Measurements from ENCODE around the gene IL20RB. TPM values are rescaled to one million over a fixed set of nuclear protein-coding genes. Genes with fewer than 3 reads are reported as not detected.

IL20RB gene
- total RNA-seq, 1 experiment from 2014 or later = 6.9 TPM

DNA sequence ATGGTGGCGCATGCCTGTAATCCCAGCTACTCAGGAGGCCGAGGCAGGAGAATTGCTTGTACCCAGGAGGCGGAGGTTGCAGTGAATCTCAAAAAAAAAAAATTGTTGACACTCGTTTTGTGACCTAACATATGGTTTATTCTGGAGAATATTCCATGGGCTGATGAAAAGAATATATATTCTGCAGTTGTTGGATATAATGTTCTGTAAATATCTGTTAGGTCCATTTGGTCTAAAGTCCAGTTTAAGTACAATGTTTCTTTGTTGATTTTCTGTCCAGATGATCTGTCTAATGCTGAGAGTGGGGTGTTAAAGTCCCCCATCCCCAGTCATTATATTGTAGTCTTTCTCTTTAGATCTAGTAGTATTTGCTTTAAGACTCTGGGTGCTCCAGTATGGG is 15.6 kb downstream of the IL20RB start:
- Histone ChIP-seq H3K36me3 (ENCODE audit: control insufficient read depth, insufficient read depth, low read length) (no peaks in the 10 kb centered on the region), H3K27me3 (replicated peaks; ENCODE audit: control insufficient read depth, insufficient read depth, low read length) (no peaks in the 10 kb centered on the region), H3K4me3 (ENCODE audit: low read depth, low read length) (no peak overlapping the region), H3K9me3 (peaks cover 20% of the 10 kb centered on the region; the same call in 1 of the 2 replicates), H3K4me1 (no peaks in the 10 kb centered on the region)
- Mint-ChIP-seq H3K27me3 (ENCODE audit: insufficient read depth, unreplicated experiment) (no peaks in the 10 kb centered on the region), H3K27ac (ENCODE audit: unreplicated experiment) (no peak overlapping the region), H3K4me1 (ENCODE audit: low read depth, unreplicated experiment) (peaks cover 7% of the 10 kb centered on the region), H3K36me3 (ENCODE audit: insufficient read depth, unreplicated experiment) (peaks cover 10% of the 10 kb centered on the region), H3K9me3 (ENCODE audit: unreplicated experiment) (peaks cover 33% of the 10 kb centered on the region), H3K4me3 (ENCODE audit: unreplicated experiment) (no peak overlapping the region)
- TF ChIP-seq, protein P1, sequence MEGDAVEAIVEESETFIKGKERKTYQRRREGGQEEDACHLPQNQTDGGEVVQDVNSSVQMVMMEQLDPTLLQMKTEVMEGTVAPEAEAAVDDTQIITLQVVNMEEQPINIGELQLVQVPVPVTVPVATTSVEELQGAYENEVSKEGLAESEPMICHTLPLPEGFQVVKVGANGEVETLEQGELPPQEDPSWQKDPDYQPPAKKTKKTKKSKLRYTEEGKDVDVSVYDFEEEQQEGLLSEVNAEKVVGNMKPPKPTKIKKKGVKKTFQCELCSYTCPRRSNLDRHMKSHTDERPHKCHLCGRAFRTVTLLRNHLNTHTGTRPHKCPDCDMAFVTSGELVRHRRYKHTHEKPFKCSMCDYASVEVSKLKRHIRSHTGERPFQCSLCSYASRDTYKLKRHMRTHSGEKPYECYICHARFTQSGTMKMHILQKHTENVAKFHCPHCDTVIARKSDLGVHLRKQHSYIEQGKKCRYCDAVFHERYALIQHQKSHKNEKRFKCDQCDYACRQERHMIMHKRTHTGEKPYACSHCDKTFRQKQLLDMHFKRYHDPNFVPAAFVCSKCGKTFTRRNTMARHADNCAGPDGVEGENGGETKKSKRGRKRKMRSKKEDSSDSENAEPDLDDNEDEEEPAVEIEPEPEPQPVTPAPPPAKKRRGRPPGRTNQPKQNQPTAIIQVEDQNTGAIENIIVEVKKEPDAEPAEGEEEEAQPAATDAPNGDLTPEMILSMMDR (IDR thresholded peaks at IDR 0.05; ENCODE audit: insufficient read depth in 1 of 2, low read depth in 1 of 2, low read length in 1 of 2, severe bottlenecking in 1 of 2, unreplicated experiment in 1 of 2) = no peak
- CTCF ChIA-PET = no interaction called here
- DNase-seq = no peak
- BruUV-seq (replicated peaks) = no TSS peak
- intact Hi-C loops (cut with micrococcal nuclease; ENCODE audit: unreplicated experiment) = no loop called here
- POLR2A ChIA-PET = no interaction called here

DNA sequence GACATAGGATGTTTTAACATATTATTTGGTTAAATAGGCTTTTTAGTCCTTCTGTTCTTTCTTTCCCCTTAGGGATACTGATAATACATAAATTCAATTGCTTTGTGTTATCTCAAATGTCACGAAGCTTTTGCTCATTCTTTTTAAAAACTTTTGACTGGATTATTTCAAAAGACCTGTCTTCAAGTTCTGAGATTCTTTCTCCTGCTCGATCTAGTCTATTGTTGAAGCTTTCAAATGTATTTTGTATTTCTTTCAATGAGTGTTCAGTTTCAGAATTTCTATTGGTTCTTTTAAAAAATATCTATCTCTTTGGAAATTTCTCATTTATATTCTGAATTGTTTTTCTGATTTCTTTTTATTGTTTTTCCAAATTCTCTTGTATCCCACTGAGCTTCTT is 16.9 kb downstream of the IL20RB start:
- Mint-ChIP-seq H3K4me3 (ENCODE audit: unreplicated experiment) (no peak overlapping the region), H3K27ac (ENCODE audit: unreplicated experiment) (no peak overlapping the region), H3K9me3 (ENCODE audit: unreplicated experiment) (peaks cover 33% of the 10 kb centered on the region), H3K27me3 (ENCODE audit: insufficient read depth, unreplicated experiment) (no peaks in the 10 kb centered on the region), H3K4me1 (ENCODE audit: low read depth, unreplicated experiment) (peaks cover 7% of the 10 kb centered on the region), H3K36me3 (ENCODE audit: insufficient read depth, unreplicated experiment) (peaks cover 10% of the 10 kb centered on the region)
- no peaks in the 10 kb centered on the region for H3K4me1 ChIP-seq
- no peaks in the 10 kb centered on the region for H3K27me3 ChIP-seq (replicated peaks; ENCODE audit: control insufficient read depth, insufficient read depth, low read length)
- TF ChIP-seq, protein P1 (IDR thresholded peaks at IDR 0.05; ENCODE audit: insufficient read depth in 1 of 2, low read depth in 1 of 2, low read length in 1 of 2, severe bottlenecking in 1 of 2, unreplicated experiment in 1 of 2) = no peak
- intact Hi-C loops (cut with micrococcal nuclease; ENCODE audit: unreplicated experiment) = no loop called here
- H3K36me3 ChIP-seq (ENCODE audit: control insufficient read depth, insufficient read depth, low read length) = no peaks in the 10 kb centered on the region
- ChIA-PET CTCF (no interaction called here), POLR2A (no interaction called here)
- DNase-seq = no peak
- H3K4me3 ChIP-seq (ENCODE audit: low read depth, low read length) = no peak overlapping the region
- peaks cover 20% of the 10 kb centered on the region; the same call in 1 of the 2 replicates for H3K9me3 ChIP-seq
- no TSS peak for BruUV-seq (replicated peaks)

DNA sequence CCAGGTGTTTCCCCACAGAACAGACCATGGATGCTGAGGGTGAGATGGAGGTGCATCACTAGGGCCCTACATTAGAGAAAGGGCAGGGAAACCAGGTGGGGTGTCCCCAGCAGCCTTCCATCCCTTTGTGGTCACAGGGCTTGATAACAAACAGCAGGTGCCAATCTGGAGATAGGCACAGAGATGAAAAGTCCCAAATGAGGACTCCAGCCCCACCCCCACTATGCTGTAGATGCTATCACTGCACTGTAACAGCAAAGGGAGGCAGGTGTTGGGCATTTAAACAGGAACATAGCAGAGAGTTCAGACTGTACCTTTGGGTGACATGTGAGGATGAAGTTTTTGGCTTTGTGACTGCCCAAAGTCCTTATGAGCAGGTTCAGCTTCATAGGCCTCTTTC is 21.4 kb downstream of the IL20RB start:
- Histone ChIP-seq H3K4me1 (no peaks in the 10 kb centered on the region), H3K36me3 (ENCODE audit: control insufficient read depth, insufficient read depth, low read length) (no peaks in the 10 kb centered on the region), H3K27me3 (replicated peaks; ENCODE audit: control insufficient read depth, insufficient read depth, low read length) (no peaks in the 10 kb centered on the region), H3K4me3 (ENCODE audit: low read depth, low read length) (no peak overlapping the region), H3K9me3 (peaks cover 9% of the 10 kb centered on the region; the same call in 1 of the 2 replicates)
- no TSS peak for BruUV-seq (replicated peaks)
- H3K36me3 Mint-ChIP-seq (ENCODE audit: insufficient read depth, unreplicated experiment) = peaks cover 19% of the 10 kb centered on the region
- H3K4me3 Mint-ChIP-seq (ENCODE audit: unreplicated experiment) = no peak overlapping the region
- no peak overlapping the region for H3K27ac Mint-ChIP-seq (ENCODE audit: unreplicated experiment)
- intact Hi-C loops (cut with micrococcal nuclease; ENCODE audit: unreplicated experiment) = no loop called here
- H3K27me3 Mint-ChIP-seq (ENCODE audit: insufficient read depth, unreplicated experiment) = no peaks in the 10 kb centered on the region
- ChIA-PET POLR2A (no interaction called here), CTCF (no interaction called here)
- H3K4me1 Mint-ChIP-seq (ENCODE audit: low read depth, unreplicated experiment) = peaks cover 4% of the 10 kb centered on the region
- TF ChIP-seq, protein P1 (IDR thresholded peaks at IDR 0.05; ENCODE audit: insufficient read depth in 1 of 2, low read depth in 1 of 2, low read length in 1 of 2, severe bottlenecking in 1 of 2, unreplicated experiment in 1 of 2) = no peak
- DNase-seq = no peak
- peaks cover 6% of the 10 kb centered on the region for H3K9me3 Mint-ChIP-seq (ENCODE audit: unreplicated experiment)
